Skin of body (tissue), 2 donors: ENCODE results near the gene GIPC2. TPM values are rescaled to one million over a fixed set of nuclear protein-coding genes. Genes with fewer than 3 reads are reported as not detected.
"Not testable (repeated sequence)": the region's sequence is repeated elsewhere in the genome, so short reads cannot be mapped to it uniquely, and the experiment has no call there.

Experiments
- DNase-seq: peaks from one replicate; lab custom pipeline; 2025; lab: John Stamatoyannopoulos, UW
- total RNA-seq: library from RNA; depleted of rRNA; stranded (reverse); fragments of >200 nt; gene quantifications from one replicate; pipeline ENCODE4 v1.2.3, GENCODE V29; 2014

GIPC2 gene, protein sequence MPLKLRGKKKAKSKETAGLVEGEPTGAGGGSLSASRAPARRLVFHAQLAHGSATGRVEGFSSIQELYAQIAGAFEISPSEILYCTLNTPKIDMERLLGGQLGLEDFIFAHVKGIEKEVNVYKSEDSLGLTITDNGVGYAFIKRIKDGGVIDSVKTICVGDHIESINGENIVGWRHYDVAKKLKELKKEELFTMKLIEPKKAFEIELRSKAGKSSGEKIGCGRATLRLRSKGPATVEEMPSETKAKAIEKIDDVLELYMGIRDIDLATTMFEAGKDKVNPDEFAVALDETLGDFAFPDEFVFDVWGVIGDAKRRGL
- 2.3 TPM for total RNA-seq

GRCh38 chr1:78045926-78046778 lies at the start of gene GIPC2:
TSS of gene GIPC2 (plus strand) at chr1:78045966. CDS start at chr1:78046095, 129 bp downstream.
- DNase-seq = no peak

GRCh38 chr1:77996734-77997133 lies 49.0 kb upstream of the GIPC2 start:
- no peak for DNase-seq

- not testable (repeated sequence) for DNase-seq
These were observed 45.2 kb upstream of the GIPC2 start for GRCh38 chr1:78000536-78000935.

DNA sequence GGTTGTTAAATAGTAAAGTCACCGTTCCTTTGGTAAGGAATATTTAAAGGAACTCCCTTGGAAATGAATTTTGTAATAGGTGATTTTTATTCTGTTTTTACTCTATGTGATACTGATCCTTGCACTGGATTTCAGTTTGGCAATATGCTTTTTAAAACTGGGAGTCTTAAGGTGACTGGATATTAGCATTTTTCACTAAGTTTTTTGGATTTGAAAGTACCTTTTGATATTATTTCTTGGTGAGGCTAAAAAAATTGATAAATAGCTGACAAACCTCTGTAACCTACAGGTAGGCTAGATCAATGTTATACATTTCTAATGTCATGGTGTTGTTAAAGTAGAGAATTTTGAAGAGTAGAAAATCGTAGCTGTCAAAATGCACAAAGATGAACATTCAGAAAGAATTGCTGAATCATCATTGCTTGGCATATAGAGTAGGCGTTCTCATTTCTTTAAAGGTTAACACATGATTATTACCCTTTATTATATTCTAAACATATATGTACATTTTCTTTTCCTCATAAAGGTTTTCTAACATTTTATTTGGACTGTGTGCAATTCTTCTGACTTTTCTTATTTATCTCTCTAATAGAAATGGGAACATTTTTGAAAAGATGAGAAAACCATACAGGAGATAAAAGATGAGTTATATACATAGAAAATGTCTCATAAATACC lies 42.6 kb upstream of the GIPC2 start:
- no peak for DNase-seq

DNA sequence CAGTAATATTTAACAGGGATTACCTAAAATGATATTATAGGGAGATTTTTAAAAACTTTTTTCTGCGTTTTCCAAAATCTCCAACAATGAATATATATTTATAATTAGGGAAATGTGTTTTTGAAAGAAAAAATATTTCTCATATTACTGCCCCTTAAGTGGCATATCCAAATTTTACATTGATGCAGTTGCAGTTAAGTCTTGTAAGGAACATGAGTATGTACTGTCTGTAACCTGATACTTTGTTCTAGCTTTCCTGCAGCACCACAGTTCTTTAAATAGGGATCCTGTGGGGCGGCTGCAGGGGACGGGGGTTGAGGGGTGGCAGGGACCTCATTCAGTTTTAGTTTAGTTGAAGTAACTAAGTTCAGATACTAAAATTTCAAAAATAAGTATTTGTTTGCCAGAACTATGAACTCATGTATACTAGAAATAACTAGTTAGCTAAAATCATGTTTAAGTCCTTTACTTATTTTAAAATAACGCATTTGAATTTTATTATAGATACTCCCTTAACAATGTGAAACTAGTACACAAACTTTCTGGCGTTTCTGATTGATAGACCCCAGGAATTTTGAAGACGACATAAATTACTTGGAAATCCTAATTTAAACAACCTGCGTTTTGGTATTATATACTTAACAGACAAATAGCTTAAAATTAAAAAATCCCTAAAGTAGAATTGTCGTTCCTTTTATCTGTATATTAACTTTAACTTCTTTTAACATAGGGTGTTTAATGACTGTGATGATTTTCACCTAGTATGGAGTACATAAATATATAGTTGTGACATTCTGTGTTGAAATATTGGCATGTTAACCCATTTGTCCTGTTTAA lies 41.7 kb upstream of the GIPC2 start:
- DNase-seq = peak; percentile 84

- peak; percentile 100 for DNase-seq
These were observed 40.9 kb upstream of the GIPC2 start, which contains the start of gene DNAJB4 for GRCh38 chr1:78004719-78005447. TSS of gene DNAJB4 (plus strand) at chr1:78004939. CDS start at chr1:78005111, 172 bp downstream.

- no peak for DNase-seq
These were observed 40.4 kb upstream of the GIPC2 start for GRCh38 chr1:78005448-78005722.

GRCh38 chr1:78005755-78006154 lies 40.0 kb upstream of the GIPC2 start:
- peak; percentile 93 for DNase-seq

DNA sequence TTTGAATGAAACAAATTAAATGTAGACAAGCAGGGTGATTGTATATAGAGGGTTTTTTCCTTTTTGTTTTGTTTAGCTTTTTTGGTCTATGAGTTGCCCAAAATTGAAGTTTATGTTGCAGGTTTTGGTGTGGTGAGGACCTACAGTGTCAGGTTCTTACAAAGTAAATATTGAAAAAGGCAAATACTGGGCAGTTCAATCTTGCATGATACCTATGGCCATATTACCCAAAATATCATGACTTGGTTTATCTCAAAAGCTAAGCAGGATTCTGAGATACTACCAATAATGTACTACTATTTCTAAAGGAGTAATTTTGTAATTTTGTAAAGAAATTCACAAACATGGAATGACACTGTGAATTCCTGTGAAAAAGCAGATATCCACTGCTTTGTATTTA lies 39.2 kb upstream of the GIPC2 start:
- no peak for DNase-seq

DNA sequence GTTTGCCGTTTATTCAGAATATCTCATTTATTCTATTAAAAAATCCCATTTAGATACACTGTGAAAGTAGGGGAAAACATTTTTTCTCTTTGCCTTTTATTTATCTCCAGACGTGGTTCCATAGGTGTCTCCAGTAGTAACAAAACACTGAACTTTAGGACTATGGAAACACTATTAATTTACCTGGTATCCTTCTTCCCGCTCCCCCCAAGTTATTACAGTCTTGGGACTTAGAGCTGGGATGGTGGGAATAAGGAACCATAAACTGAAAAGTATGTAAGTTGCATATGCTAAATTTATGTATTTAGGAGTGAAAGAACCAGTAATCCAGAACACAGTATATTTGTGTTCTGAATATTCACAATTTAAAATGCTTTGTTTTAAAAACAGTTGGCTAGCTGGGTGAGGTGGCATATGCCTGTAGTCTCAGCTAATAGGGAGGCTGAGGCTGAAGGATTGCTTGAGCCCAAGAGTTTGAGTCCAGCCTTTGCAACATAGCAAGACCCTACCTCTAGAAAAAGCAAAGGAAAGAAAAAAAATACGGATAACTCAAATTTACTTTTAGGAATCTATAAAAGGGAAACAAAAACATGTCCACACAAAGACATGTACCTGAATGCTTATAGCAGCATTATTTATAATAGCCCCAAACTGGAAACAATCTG lies 38.0 kb upstream of the GIPC2 start:
- no peak for DNase-seq

- no peak for DNase-seq
These were observed 36.5 kb upstream of the GIPC2 start for GRCh38 chr1:78009276-78009675.

DNA sequence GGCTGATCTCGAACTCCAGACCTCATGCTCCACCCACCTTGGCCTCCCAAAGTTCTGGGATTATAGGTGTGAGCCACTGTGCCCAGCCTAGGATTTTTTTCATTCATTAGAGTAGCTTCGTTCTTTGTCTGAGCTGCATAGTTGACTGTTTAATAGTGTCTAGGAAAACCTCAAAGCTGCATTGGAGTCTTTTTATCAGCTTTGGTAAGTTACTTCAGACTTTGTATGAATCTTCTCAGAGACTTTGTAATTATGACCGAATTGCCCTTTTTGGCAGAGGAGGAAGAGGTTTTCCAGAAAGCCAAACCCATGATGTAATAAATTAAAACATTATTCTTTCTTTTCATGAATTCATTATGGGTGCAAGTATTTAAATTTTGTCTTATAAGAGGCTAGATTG lies 35.9 kb upstream of the GIPC2 start:
- DNase-seq = no peak

DNA sequence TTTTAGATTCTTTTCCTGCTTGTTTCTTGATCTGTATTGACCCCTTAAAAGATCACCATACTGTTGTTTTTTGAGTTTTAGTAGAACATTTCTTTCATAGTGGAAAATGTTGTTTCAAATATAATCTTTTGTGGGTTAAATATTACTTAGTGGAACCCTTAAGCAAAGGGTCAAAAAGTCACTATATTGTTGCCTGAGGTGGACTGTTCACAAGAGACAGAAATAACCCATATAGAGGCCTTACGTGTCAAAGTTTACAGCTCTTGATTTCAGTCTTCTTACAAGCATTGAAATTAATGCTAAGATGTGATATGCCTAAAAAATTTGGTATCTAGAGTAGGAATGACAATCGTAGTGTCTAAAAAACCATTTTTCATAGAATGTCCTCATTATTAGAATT lies 34.7 kb upstream of the GIPC2 start:
- no peak for DNase-seq

DNA sequence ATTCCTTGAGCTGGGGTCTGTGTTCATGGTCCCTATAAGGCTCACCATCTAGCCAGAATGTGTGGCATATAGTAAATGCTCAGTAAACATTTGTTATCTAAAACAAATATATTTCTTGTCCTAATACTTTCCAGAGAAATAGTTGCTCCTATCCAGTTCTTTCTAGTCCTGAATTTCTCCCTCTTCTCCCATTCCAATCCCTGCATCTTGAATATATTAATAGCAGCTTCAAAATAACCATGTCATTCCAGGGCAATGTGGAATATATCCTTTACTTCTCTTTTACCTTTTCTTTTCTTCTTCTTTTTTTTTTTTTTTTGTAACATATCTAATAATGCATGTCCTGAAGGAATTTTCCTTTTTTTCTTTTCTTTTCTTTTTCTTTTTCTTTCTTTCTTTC lies 30.6 kb upstream of the GIPC2 start:
- DNase-seq = no peak

- DNase-seq = no peak
These were observed 26.7 kb upstream of the GIPC2 start for GRCh38 chr1:78019024-78019423.

- DNase-seq = not testable (repeated sequence)
These were observed 24.6 kb upstream of the GIPC2 start for GRCh38 chr1:78021134-78021533.

GRCh38 chr1:78029793-78030192 lies 16.0 kb upstream of the GIPC2 start:
- DNase-seq = no peak

DNA sequence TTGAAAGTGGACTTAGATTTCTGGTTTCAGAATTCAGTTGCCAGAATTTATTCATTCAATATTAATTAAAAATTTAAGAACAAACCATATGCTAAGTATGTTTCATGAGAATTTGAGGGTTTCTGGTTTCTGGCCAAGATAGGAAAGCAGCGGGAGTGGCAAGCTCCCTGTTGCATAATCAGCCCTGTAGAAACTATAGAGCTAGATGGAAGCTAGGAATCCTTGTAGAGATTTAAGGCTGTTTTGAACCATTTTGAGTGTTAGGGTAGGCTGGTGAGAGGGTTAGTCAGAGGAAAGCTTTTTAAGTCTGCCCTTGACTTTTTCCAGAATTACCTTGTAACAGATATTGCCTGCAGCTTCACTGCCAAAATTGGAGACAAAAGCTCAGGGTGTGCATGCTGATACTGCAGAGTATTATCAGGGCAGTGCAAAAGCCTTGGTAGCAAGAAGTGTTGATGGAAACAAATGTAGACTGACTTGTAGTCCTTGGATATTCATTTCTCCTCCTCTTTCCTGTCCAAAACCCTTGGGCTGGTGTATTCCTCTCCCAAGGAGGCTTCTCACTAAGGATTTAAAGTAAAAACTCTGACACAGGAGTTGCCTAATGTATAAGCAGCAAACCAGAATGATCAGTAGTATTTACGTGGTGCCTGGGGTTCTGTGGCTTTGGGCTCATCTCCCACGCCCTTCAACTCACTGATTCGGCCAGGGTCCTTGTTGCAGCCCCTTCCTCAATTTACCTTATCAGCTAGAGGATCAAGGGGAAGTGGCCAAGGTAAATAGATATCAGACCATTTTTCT lies 12.6 kb upstream of the GIPC2 start:
- no peak for DNase-seq

GRCh38 chr1:78033797-78034172 lies 12.0 kb upstream of the GIPC2 start:
- DNase-seq = no peak
